HTERT RPE-1 (cell line): ENCODE results near the gene MCC.

ENCODE experiments used
- in situ Hi-C: fragments of 300-500 bp; cut with MboI; formaldehyde crosslinking; loops from 4 replicates; pipeline ENCODE4 v1.14.3; 2020; ENCODE audit warnings: low sequenced_read_pairs

The MCC gene

GRCh38 chr5:113329981-113330380 is 158.3 kb downstream of the MCC start:
- in situ Hi-C loops, result no loop called here

- in situ Hi-C loops, result no loop called here
These were observed 163.2 kb downstream of the MCC start for GRCh38 chr5:113325054-113325453.

- in situ Hi-C loops, result no loop called here
These were observed 167.0 kb downstream of the MCC start for GRCh38 chr5:113321276-113321675.

- in situ Hi-C loops, result no loop called here
These were observed 167.9 kb downstream of the MCC start for GRCh38 chr5:113320273-113320780.

- in situ Hi-C loops, result no loop called here
These were observed 168.8 kb downstream of the MCC start for GRCh38 chr5:113319256-113320053.

GRCh38 chr5:113317636-113318035 is 170.6 kb downstream of the MCC start:
- in situ Hi-C loops, result no loop called here

GRCh38 chr5:113311301-113311700 is 177.0 kb downstream of the MCC start:
- in situ Hi-C loops, result no loop called here

GRCh38 chr5:113302120-113302519 is 186.1 kb downstream of the MCC start:
- in situ Hi-C loops, result no loop called here

GRCh38 chr5:113299591-113299990 is 188.7 kb downstream of the MCC start:
- in situ Hi-C loops, result no loop called here

GRCh38 chr5:113296676-113297075 is 191.6 kb downstream of the MCC start:
- in situ Hi-C loops, result no loop called here

- in situ Hi-C loops, result no loop called here
These were observed 193.1 kb downstream of the MCC start for GRCh38 chr5:113295111-113295539.

GRCh38 chr5:113294311-113295110 is 193.7 kb downstream of the MCC start:
- in situ Hi-C loops, result no loop called here

- in situ Hi-C loops, result no loop called here
These were observed 194.3 kb downstream of the MCC start for GRCh38 chr5:113293975-113294310.

- in situ Hi-C loops, result no loop called here
These were observed 194.9 kb downstream of the MCC start for GRCh38 chr5:113293068-113293974.

GRCh38 chr5:113292462-113292861 is 195.8 kb downstream of the MCC start:
- in situ Hi-C loops, result no loop called here

- in situ Hi-C loops, result no loop called here
These were observed 204.7 kb downstream of the MCC start for GRCh38 chr5:113283558-113283957.

GRCh38 chr5:113282472-113282871 is 205.8 kb downstream of the MCC start:
- in situ Hi-C loops, result no loop called here

GRCh38 chr5:113281194-113281593 is 207.1 kb downstream of the MCC start:
- in situ Hi-C loops, result no loop called here

- in situ Hi-C loops, result no loop called here
These were observed 207.7 kb downstream of the MCC start for GRCh38 chr5:113280541-113280940.

- in situ Hi-C loops, result no loop called here
These were observed 209.3 kb downstream of the MCC start for GRCh38 chr5:113278976-113279375.

- in situ Hi-C loops, result no loop called here
These were observed 211.8 kb downstream of the MCC start for GRCh38 chr5:113276493-113276892.
